Measurements from ENCODE around the gene NBAS.
"Not testable (repeated sequence)": the region's sequence is repeated elsewhere in the genome, so short reads cannot be mapped to it uniquely, and the experiment has no call there.

Gene NBAS

GRCh38 chr2:15533860-15534480 is 27.2 kb downstream of the NBAS start:
- Histone ChIP-seq H3K27me3 (replicated peaks; ENCODE audit: control insufficient read depth, insufficient read depth, low read length, poor library complexity, severe bottlenecking) (no peaks in the 10 kb centered on the region), H3K4me1 (ENCODE audit: control insufficient read depth, insufficient read depth, low read length, poor library complexity, severe bottlenecking) (no peaks in the 10 kb centered on the region), H3K9me3 (ENCODE audit: control insufficient read depth, low read length) (no peaks in the 10 kb centered on the region), H3K4me3 (ENCODE audit: insufficient read depth, low read depth, low read length, poor library complexity, severe bottlenecking) (no peak overlapping the region), H3K27ac (ENCODE audit: insufficient read depth, low read length, poor library complexity, severe bottlenecking) (no peak overlapping the region), H3K36me3 (ENCODE audit: control insufficient read depth, insufficient read depth, low read length) (peaks cover 25% of the 10 kb centered on the region)
- no peak for DNase-seq

GRCh38 chr2:15532996-15533395 is 28.1 kb downstream of the NBAS start:
- H3K9me3 ChIP-seq (ENCODE audit: control insufficient read depth, low read length): no peaks in the 10 kb centered on the region
- no peaks in the 10 kb centered on the region for H3K27me3 ChIP-seq (replicated peaks; ENCODE audit: control insufficient read depth, insufficient read depth, low read length, poor library complexity, severe bottlenecking)
- H3K36me3 ChIP-seq (ENCODE audit: control insufficient read depth, insufficient read depth, low read length): peaks cover 23% of the 10 kb centered on the region
- H3K4me1 ChIP-seq (ENCODE audit: control insufficient read depth, insufficient read depth, low read length, poor library complexity, severe bottlenecking): no peaks in the 10 kb centered on the region
- no peak overlapping the region for H3K27ac ChIP-seq (ENCODE audit: insufficient read depth, low read length, poor library complexity, severe bottlenecking)
- H3K4me3 ChIP-seq (ENCODE audit: insufficient read depth, low read depth, low read length, poor library complexity, severe bottlenecking): no peak overlapping the region
- no peak for DNase-seq

- H3K27ac ChIP-seq (ENCODE audit: insufficient read depth, low read length, poor library complexity, severe bottlenecking): no peak overlapping the region
- no peak overlapping the region for H3K4me3 ChIP-seq (ENCODE audit: insufficient read depth, low read depth, low read length, poor library complexity, severe bottlenecking)
- H3K4me1 ChIP-seq (ENCODE audit: control insufficient read depth, insufficient read depth, low read length, poor library complexity, severe bottlenecking): no peaks in the 10 kb centered on the region
- no peak for DNase-seq
- peaks cover 23% of the 10 kb centered on the region for H3K36me3 ChIP-seq (ENCODE audit: control insufficient read depth, insufficient read depth, low read length)
- H3K27me3 ChIP-seq (replicated peaks; ENCODE audit: control insufficient read depth, insufficient read depth, low read length, poor library complexity, severe bottlenecking): no peaks in the 10 kb centered on the region
- no peaks in the 10 kb centered on the region for H3K9me3 ChIP-seq (ENCODE audit: control insufficient read depth, low read length)
Measured at GRCh38 chr2:15531095-15531854, 29.9 kb downstream of the NBAS start.

GRCh38 chr2:15527074-15527739 is 33.9 kb downstream of the NBAS start:
- H3K27ac ChIP-seq (ENCODE audit: insufficient read depth, low read length, poor library complexity, severe bottlenecking): no peak overlapping the region
- peaks cover 18% of the 10 kb centered on the region for H3K36me3 ChIP-seq (ENCODE audit: control insufficient read depth, insufficient read depth, low read length)
- no peaks in the 10 kb centered on the region for H3K4me1 ChIP-seq (ENCODE audit: control insufficient read depth, insufficient read depth, low read length, poor library complexity, severe bottlenecking)
- H3K4me3 ChIP-seq (ENCODE audit: insufficient read depth, low read depth, low read length, poor library complexity, severe bottlenecking): no peak overlapping the region
- H3K27me3 ChIP-seq (replicated peaks; ENCODE audit: control insufficient read depth, insufficient read depth, low read length, poor library complexity, severe bottlenecking): no peaks in the 10 kb centered on the region
- DNase-seq: no peak
- no peaks in the 10 kb centered on the region for H3K9me3 ChIP-seq (ENCODE audit: control insufficient read depth, low read length)

GRCh38 chr2:15521641-15522181 is 39.4 kb downstream of the NBAS start:
- no peak overlapping the region for H3K4me3 ChIP-seq (ENCODE audit: insufficient read depth, low read depth, low read length, poor library complexity, severe bottlenecking)
- peaks cover 6% of the 10 kb centered on the region for H3K36me3 ChIP-seq (ENCODE audit: control insufficient read depth, insufficient read depth, low read length)
- DNase-seq: no peak
- H3K4me1 ChIP-seq (ENCODE audit: control insufficient read depth, insufficient read depth, low read length, poor library complexity, severe bottlenecking): no peaks in the 10 kb centered on the region
- no peaks in the 10 kb centered on the region for H3K27me3 ChIP-seq (replicated peaks; ENCODE audit: control insufficient read depth, insufficient read depth, low read length, poor library complexity, severe bottlenecking)
- no peaks in the 10 kb centered on the region for H3K9me3 ChIP-seq (ENCODE audit: control insufficient read depth, low read length)
- H3K27ac ChIP-seq (ENCODE audit: insufficient read depth, low read length, poor library complexity, severe bottlenecking): no peak overlapping the region

GRCh38 chr2:15520346-15520745 is 40.8 kb downstream of the NBAS start:
- peaks cover 6% of the 10 kb centered on the region for H3K36me3 ChIP-seq (ENCODE audit: control insufficient read depth, insufficient read depth, low read length)
- no peaks in the 10 kb centered on the region for H3K27me3 ChIP-seq (replicated peaks; ENCODE audit: control insufficient read depth, insufficient read depth, low read length, poor library complexity, severe bottlenecking)
- no peak for DNase-seq
- H3K9me3 ChIP-seq (ENCODE audit: control insufficient read depth, low read length): no peaks in the 10 kb centered on the region
- no peak overlapping the region for H3K27ac ChIP-seq (ENCODE audit: insufficient read depth, low read length, poor library complexity, severe bottlenecking)
- no peaks in the 10 kb centered on the region for H3K4me1 ChIP-seq (ENCODE audit: control insufficient read depth, insufficient read depth, low read length, poor library complexity, severe bottlenecking)
- no peak overlapping the region for H3K4me3 ChIP-seq (ENCODE audit: insufficient read depth, low read depth, low read length, poor library complexity, severe bottlenecking)

- not testable (repeated sequence) for H3K4me3 ChIP-seq (ENCODE audit: insufficient read depth, low read depth, low read length, poor library complexity, severe bottlenecking); H3K36me3 ChIP-seq (ENCODE audit: control insufficient read depth, insufficient read depth, low read length); H3K27me3 ChIP-seq (replicated peaks; ENCODE audit: control insufficient read depth, insufficient read depth, low read length, poor library complexity, severe bottlenecking); H3K4me1 ChIP-seq (ENCODE audit: control insufficient read depth, insufficient read depth, low read length, poor library complexity, severe bottlenecking); DNase-seq; H3K9me3 ChIP-seq (ENCODE audit: control insufficient read depth, low read length); H3K27ac ChIP-seq (ENCODE audit: insufficient read depth, low read length, poor library complexity, severe bottlenecking)
Measured at GRCh38 chr2:15518759-15519158, 42.4 kb downstream of the NBAS start.

GRCh38 chr2:15517793-15518192 is 43.3 kb downstream of the NBAS start:
- H3K4me3 ChIP-seq (ENCODE audit: insufficient read depth, low read depth, low read length, poor library complexity, severe bottlenecking): no peak overlapping the region
- no peaks in the 10 kb centered on the region for H3K27me3 ChIP-seq (replicated peaks; ENCODE audit: control insufficient read depth, insufficient read depth, low read length, poor library complexity, severe bottlenecking)
- no peak for DNase-seq

GRCh38 chr2:15511686-15512085 is 49.4 kb downstream of the NBAS start:
- peaks cover 10% of the 10 kb centered on the region for H3K36me3 ChIP-seq (ENCODE audit: control insufficient read depth, insufficient read depth, low read length)
- H3K4me3 ChIP-seq (ENCODE audit: insufficient read depth, low read depth, low read length, poor library complexity, severe bottlenecking): no peak overlapping the region
- no peaks in the 10 kb centered on the region for H3K27me3 ChIP-seq (replicated peaks; ENCODE audit: control insufficient read depth, insufficient read depth, low read length, poor library complexity, severe bottlenecking)
- H3K27ac ChIP-seq (ENCODE audit: insufficient read depth, low read length, poor library complexity, severe bottlenecking): no peak overlapping the region
- no peak for DNase-seq
- no peaks in the 10 kb centered on the region for H3K9me3 ChIP-seq (ENCODE audit: control insufficient read depth, low read length)
- no peaks in the 10 kb centered on the region for H3K4me1 ChIP-seq (ENCODE audit: control insufficient read depth, insufficient read depth, low read length, poor library complexity, severe bottlenecking)

More at GRCh38 chr2:15517793-15518192, 43.3 kb downstream of the NBAS start:
- no peaks in the 10 kb centered on the region for H3K4me1 ChIP-seq (ENCODE audit: control insufficient read depth, insufficient read depth, low read length, poor library complexity, severe bottlenecking)
- no peak overlapping the region for H3K27ac ChIP-seq (ENCODE audit: insufficient read depth, low read length, poor library complexity, severe bottlenecking)
- H3K9me3 ChIP-seq (ENCODE audit: control insufficient read depth, low read length): no peaks in the 10 kb centered on the region
- no peaks in the 10 kb centered on the region for H3K36me3 ChIP-seq (ENCODE audit: control insufficient read depth, insufficient read depth, low read length)

- H3K27me3 ChIP-seq (replicated peaks; ENCODE audit: control insufficient read depth, insufficient read depth, low read length, poor library complexity, severe bottlenecking): no peaks in the 10 kb centered on the region
- H3K9me3 ChIP-seq (ENCODE audit: control insufficient read depth, low read length): no peaks in the 10 kb centered on the region
- no peak overlapping the region for H3K4me3 ChIP-seq (ENCODE audit: insufficient read depth, low read depth, low read length, poor library complexity, severe bottlenecking)
- no peak overlapping the region for H3K27ac ChIP-seq (ENCODE audit: insufficient read depth, low read length, poor library complexity, severe bottlenecking)
- DNase-seq: no peak
- H3K36me3 ChIP-seq (ENCODE audit: control insufficient read depth, insufficient read depth, low read length): peaks cover 10% of the 10 kb centered on the region
- H3K4me1 ChIP-seq (ENCODE audit: control insufficient read depth, insufficient read depth, low read length, poor library complexity, severe bottlenecking): no peaks in the 10 kb centered on the region
Measured at GRCh38 chr2:15510552-15510951, 50.6 kb downstream of the NBAS start.
